Measurements from ENCODE around the gene SHC4.

SHC4 gene

DNA sequence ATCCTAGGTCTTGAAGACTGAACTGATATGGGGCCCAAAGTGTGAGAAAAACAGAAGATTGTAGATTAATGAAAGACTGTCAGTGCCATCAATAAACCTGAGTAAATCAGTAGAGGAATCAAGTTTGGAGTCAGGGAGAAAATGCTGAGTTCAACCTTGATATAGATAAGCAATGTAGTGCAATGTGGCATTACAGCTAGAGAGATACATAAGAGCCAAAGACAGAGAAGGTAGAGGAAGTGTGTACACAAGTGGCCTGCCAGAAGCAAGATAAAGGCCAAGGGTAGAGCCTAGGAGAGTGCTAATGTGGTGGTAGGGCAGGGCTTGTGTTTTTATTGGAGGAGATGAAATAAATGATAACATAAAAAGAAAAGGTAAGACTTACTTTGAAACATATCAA lies 111.8 kb downstream of the SHC4 start:
- H3K27ac Mint-ChIP-seq, result no peak overlapping the region
- H3K4me1 Mint-ChIP-seq, result no peaks in the 10 kb centered on the region
- no peaks in the 10 kb centered on the region for H3K36me3 Mint-ChIP-seq
- no peak overlapping the region for H3K4me3 Mint-ChIP-seq
- ATAC-seq (replicated peaks), result no peak
- DNase-seq, result no peak
- no peaks in the 10 kb centered on the region for H3K9me3 Mint-ChIP-seq
- H3K27me3 Mint-ChIP-seq, result peaks cover 6 to 18% of the 10 kb centered on the region in 2 donors

DNA sequence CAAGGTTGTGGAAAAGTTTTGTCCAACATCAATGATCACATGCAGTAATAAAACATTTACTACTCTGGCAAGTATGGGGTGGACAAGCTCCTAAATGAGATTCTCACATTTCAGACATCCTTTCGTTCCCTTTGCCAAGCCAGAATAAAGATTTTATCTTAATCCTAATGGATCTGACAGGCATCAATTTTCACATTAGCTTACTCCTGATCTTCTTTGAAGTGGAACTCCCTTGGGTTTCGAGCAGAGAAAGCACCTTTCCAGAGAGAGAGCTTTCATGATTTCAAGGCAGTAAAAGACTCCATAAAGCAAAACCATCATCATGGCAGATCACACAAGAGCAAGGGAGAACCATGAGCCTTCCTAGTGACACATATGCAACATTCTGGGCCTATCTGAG lies 113.1 kb downstream of the SHC4 start:
- H3K4me1 Mint-ChIP-seq, result no peaks in the 10 kb centered on the region
- no peak overlapping the region for H3K27ac Mint-ChIP-seq
- ATAC-seq (replicated peaks), result no peak
- H3K9me3 Mint-ChIP-seq, result no peaks in the 10 kb centered on the region
- no peaks in the 10 kb centered on the region for H3K36me3 Mint-ChIP-seq
- H3K27me3 Mint-ChIP-seq, result peaks cover 6 to 18% of the 10 kb centered on the region in 2 donors
- H3K4me3 Mint-ChIP-seq, result no peak overlapping the region
- DNase-seq, result no peak

DNA sequence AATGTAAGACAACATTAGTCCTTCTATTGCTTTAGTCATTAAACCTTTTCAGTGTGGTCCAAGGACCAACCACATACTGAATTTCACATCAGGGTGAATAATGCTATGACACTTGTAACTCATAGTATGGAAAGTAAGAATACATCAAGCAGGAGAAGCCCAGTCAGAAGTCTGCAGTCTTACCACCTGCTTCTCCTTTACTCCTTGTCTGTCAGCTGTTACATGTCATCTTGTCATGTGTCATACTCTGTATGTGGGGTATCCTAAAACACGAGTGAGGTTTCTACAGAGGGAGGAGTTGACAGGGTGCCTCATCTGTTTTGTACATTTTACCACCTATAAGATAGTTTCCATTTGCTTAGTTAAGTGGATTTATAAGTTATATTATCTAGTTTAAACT lies 118.6 kb downstream of the SHC4 start:
- DNase-seq (no peak), ATAC-seq (replicated peaks) (no peak)
- Mint-ChIP-seq H3K4me3 (no peak overlapping the region), H3K36me3 (no peaks in the 10 kb centered on the region), H3K4me1 (no peaks in the 10 kb centered on the region), H3K9me3 (peaks cover 6 to 9% of the 10 kb centered on the region in 2 donors), H3K27me3 (peaks cover 6 to 7% of the 10 kb centered on the region in 2 donors), H3K27ac (no peak overlapping the region)

DNA sequence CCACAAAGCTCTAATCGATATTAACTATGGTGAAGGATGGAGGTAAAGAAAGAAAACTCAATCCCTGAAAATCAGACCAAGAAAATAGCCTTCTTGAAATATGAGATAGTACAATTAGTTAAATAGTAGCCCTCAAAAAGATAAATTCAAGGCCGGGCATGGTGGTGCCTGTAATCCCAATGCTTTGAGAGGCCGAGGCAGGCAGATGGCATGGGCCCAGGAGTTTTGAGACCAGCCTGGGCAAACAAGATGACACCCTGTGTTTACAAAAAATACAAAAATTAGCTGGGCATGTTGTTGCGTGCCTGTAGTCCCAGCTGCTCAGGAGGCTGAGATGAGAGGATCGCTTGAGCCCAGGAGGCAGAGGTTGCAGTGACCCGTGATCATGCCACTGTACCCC lies 121.2 kb downstream of the SHC4 start:
- Mint-ChIP-seq H3K9me3 (peaks cover 6 to 9% of the 10 kb centered on the region in 2 donors), H3K27me3 (peaks cover 3 to 6% of the 10 kb centered on the region in 2 donors), H3K27ac (no peak overlapping the region), H3K36me3 (no peaks in the 10 kb centered on the region), H3K4me1 (no peaks in the 10 kb centered on the region), H3K4me3 (no peak overlapping the region)
- DNase-seq, result no peak
- ATAC-seq (replicated peaks), result no peak

DNA sequence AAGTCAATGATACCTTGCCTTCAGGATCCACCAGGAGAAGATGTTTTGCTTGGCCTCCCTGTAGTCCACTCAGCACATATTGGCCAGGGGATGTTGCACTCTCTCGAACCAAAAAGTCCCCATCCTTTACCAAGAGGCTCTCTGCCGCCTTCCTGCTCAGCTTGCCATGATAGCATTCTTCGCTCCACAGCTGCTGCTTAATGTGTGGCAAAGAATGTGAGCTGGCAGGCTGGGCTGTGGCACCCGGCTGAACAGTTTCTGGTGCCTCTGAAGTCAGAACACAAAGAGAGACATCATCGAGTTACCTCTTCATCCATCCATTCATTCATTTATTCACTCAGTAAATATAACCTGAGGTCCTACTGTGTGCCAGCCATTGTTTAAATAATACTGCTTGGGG lies 129.0 kb downstream of the SHC4 start:
- DNase-seq (no peak), ATAC-seq (replicated peaks) (no peak)
- no peaks in the 10 kb centered on the region for H3K4me1 Mint-ChIP-seq
- H3K27me3 Mint-ChIP-seq, result peaks cover 18 to 27% of the 10 kb centered on the region in 2 donors
- H3K36me3 Mint-ChIP-seq, result peaks cover 0 to 7% of the 10 kb centered on the region in 2 donors
- H3K4me3 Mint-ChIP-seq, result no peak overlapping the region
- no peak overlapping the region for H3K27ac Mint-ChIP-seq
- H3K9me3 Mint-ChIP-seq, result peaks cover 15% of the 10 kb centered on the region in 2 donors

DNA sequence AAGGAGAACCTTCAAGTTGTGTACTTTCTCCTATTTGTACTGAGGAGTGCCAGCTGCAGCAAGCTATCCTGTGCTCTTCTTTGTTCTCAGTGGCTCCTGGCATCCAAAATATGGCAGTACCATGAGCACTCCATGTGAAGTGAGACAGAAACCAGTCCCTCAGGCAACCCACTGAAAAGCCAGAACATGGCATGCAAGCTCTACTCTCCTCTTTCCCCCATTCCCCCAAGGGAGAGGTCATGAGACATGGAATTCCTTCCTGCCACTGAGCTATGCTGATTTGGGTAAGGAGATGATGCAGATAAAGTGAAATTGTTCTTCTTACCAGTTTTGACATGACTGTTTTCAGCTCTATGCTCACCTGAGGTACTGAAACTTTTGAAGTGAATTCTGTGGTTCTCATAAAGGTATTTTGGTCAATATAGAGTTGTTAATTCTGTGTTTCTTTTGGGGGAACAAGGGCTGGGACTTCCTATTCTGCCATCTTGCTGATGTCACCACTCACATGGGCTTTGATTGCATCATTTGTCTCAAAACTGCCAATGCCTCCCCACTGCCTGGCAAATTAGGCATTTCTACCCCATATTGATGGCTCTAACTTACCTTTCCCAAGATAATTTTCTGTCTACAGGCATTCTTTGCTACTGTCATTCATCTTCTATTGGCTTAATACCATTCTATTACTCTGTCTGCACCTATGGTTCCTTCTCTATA lies 130.0 kb downstream of the SHC4 start:
- H3K9me3 Mint-ChIP-seq, result peaks cover 15% of the 10 kb centered on the region in 2 donors
- peaks cover 18 to 27% of the 10 kb centered on the region in 2 donors for H3K27me3 Mint-ChIP-seq
- no peak overlapping the region for H3K27ac Mint-ChIP-seq
- ATAC-seq (replicated peaks) (no peak), DNase-seq (no peak)
- no peaks in the 10 kb centered on the region for H3K4me1 Mint-ChIP-seq
- no peak overlapping the region for H3K4me3 Mint-ChIP-seq
- peaks cover 0 to 7% of the 10 kb centered on the region in 2 donors for H3K36me3 Mint-ChIP-seq

DNA sequence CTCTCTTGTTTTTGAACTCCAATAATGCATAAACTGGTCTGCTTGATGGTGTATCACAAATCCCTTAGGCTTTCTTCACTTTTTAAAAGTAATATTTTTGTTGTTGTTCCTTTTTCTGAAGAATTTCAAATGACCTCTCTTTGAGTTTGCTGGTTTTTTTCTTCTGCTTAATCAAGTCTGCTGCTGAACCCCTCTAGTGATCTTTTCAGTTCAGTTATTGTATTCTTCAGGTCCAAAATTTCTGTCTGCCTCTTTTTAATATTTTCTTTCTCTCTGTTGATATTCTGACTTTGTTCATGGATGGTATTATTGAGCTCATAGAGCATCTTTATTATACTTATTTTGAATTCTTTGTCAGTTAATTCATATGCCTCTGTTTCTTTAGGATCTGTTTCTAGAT lies 131.1 kb downstream of the SHC4 start:
- peaks cover 13 to 25% of the 10 kb centered on the region in 2 donors for H3K27me3 Mint-ChIP-seq
- ATAC-seq (replicated peaks), result no peak

DNA sequence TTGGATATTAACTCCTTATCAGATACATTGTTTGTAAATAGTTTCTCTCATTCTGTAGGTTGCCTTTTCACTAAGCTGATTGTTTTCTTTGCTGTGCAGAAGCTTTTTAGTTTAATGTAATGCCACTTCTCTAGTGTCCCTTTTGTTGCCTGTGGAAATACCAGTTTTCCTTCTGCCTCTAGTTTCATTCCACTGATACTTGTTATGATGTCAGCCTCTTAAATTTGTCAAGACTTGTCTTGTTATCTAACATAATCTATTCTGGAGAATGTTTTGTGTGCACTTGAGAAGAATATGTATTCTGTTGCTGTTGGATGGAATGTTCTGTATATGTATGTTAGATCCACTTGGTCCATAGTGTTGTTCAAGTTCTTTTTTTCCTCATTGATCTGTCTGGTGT lies 134.8 kb downstream of the SHC4 start:
- Mint-ChIP-seq H3K4me1 (no peaks in the 10 kb centered on the region), H3K9me3 (peaks cover 12 to 15% of the 10 kb centered on the region in 2 donors), H3K4me3 (no peak overlapping the region), H3K27me3 (peaks cover 12 to 13% of the 10 kb centered on the region in 2 donors), H3K27ac (no peak overlapping the region), H3K36me3 (peaks cover 0 to 7% of the 10 kb centered on the region in 2 donors)
- ATAC-seq (replicated peaks) (no peak), DNase-seq (no peak)

More for the DNA sequence above, 131.1 kb downstream of the SHC4 start:
- Mint-ChIP-seq H3K9me3 (peaks cover 15% of the 10 kb centered on the region in 2 donors), H3K4me3 (no peak overlapping the region), H3K4me1 (no peaks in the 10 kb centered on the region), H3K27ac (no peak overlapping the region), H3K36me3 (peaks cover 0 to 7% of the 10 kb centered on the region in 2 donors)
- DNase-seq, result no peak

DNA sequence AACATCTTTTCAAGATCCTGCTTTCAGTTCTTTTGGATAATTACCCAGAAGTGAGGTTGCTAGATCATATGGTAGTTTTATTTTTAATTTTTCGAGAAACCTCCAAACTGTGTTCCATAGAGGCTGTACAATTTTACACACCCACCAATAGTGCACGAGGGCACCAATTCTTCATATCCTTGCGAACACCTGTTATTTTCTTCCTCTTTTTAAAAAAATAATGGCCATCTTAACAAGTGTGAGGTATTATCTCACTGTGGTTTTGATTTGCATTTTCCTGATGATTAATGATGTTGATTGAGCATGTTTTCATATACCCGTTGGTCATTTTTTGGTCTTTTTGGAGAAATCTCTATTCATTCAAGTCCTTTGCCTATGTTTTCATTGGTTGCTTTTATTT lies 135.2 kb downstream of the SHC4 start:
- Mint-ChIP-seq H3K4me3 (no peak overlapping the region), H3K36me3 (peaks cover 0 to 7% of the 10 kb centered on the region in 2 donors), H3K27ac (no peak overlapping the region), H3K4me1 (no peaks in the 10 kb centered on the region), H3K27me3 (peaks cover 10 to 11% of the 10 kb centered on the region in 2 donors), H3K9me3 (peaks cover 10 to 14% of the 10 kb centered on the region in 2 donors)
- ATAC-seq (replicated peaks) (no peak), DNase-seq (no peak)

DNA sequence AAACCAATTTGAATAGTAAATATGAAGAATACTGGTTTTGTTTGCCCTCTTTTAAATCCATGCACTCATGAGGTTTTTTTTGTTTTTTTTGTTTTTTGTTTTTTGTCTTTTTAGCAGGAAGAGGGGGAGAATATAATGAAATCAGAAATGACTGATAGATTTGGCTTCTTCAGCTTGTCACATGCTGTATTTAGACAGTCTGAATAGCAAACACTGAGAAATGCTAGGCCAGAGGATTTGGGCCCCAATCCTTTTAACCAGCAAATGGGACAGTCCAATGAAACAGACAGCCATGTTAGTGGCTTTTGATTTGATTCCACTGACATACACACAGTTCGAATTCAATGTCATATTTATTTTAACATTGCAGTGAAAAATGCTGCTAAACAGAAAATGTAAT lies 138.6 kb downstream of the SHC4 start:
- Mint-ChIP-seq H3K9me3 (no peaks in the 10 kb centered on the region), H3K27ac (no peak overlapping the region), H3K4me1 (no peaks in the 10 kb centered on the region), H3K27me3 (peaks cover under 1 to 13% of the 10 kb centered on the region in 2 donors), H3K36me3 (no peaks in the 10 kb centered on the region), H3K4me3 (no peak overlapping the region)
- DNase-seq (no peak), ATAC-seq (replicated peaks) (no peak)

DNA sequence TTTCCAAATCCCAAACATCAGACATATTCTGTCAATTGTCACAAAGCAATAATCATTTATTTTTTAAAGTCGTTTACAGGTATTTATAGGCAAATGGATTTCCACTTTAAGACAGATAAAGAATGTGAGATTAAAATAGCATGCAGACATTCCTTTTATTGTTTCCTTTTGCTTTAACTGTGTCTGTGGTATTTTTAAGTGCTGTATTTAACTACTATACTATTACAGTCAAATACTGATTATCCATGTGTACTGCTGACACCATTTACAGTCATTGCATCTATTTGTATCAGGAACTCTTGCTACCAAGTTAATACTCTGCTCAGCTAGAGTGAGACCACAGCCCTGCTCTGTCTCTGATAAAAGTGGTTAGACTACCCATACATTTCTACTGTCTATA lies 140.0 kb downstream of the SHC4 start:
- ATAC-seq (replicated peaks) (no peak), DNase-seq (no peak)
- Mint-ChIP-seq H3K4me3 (no peak overlapping the region), H3K27me3 (peaks cover 0 to 13% of the 10 kb centered on the region in 2 donors), H3K36me3 (no peaks in the 10 kb centered on the region), H3K4me1 (no peaks in the 10 kb centered on the region), H3K9me3 (no peaks in the 10 kb centered on the region), H3K27ac (no peak overlapping the region)

DNA sequence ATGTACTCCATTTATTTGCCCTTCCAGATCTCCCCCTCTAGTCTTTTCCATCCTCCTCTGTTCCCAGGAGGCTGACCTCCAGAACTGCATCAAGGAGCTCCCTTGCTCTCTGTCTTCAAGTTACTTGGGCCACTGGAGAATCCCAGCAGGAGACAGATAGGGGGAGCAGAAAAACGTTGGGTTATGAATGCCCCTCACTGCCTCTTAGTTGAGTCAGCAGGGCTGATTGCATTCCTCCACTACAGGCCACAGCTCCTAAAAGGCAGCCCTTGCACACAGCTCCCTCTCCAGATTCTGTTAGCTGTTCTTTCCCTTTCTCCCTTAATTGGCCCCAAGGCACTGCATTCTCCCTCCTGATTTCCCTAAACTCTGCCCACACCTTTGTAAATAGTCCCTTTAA lies 140.5 kb downstream of the SHC4 start:
- ATAC-seq (replicated peaks) (no peak), DNase-seq (no peak)
- H3K4me3 Mint-ChIP-seq, result no peak overlapping the region
- no peaks in the 10 kb centered on the region for H3K9me3 Mint-ChIP-seq
- H3K36me3 Mint-ChIP-seq, result no peaks in the 10 kb centered on the region
- H3K27ac Mint-ChIP-seq, result no peak overlapping the region
- no peaks in the 10 kb centered on the region for H3K4me1 Mint-ChIP-seq
- peaks cover 0 to 13% of the 10 kb centered on the region in 2 donors for H3K27me3 Mint-ChIP-seq

DNA sequence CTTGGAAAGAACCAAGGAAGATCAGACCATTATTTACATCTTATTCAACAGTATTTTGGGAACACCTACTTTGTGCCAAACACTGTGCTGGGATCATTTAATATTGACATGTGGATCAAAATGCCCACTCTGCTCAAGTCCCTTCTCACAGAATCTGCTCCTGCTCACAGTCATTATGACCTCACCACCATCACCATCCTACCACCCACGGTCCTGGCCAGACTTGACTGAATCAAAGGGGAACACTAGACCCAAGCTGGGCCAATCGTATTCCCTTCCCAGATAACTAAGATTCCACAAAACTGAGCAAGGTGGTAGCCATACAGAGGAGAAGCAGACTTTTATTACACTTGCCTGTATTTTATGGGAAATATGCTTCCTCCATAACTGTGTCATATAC lies 149.4 kb downstream of the SHC4 start:
- Mint-ChIP-seq H3K4me3 (no peak overlapping the region), H3K4me1 (peaks cover 13 to 15% of the 10 kb centered on the region in 2 donors), H3K9me3 (no peaks in the 10 kb centered on the region), H3K27ac (no peak overlapping the region), H3K36me3 (no peaks in the 10 kb centered on the region), H3K27me3 (peaks cover 12 to 15% of the 10 kb centered on the region in 2 donors)
- DNase-seq (no peak), ATAC-seq (replicated peaks) (no peak)

DNA sequence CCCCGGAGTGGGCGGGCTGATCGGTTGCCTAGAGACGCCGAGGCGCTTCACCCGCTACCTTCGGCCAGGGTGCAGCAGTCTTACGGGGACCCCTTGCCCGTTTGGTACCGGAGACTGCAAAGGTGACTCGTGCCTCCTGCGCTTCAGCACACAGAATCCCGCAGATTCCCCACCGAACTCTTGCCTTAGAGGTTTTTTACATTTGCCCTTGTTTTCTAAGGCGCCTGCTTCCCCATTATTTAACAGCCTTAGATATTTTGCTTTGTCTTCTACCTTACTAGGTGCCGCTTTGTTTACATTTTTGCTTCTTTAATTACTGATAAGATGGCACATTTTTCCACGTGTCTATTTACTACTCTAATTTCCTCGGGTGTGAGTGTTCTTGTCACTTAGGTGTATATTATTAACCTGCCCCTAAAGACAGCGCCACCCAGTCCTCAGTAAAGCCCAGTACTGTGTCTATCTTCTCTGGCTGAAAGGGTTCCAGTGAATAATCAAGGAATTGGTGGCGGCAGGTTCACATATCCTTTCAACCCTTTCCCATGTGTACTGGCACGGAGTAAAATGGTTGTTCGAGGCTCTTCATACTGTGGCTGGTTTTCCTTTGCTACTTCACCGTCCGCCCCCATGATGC lies 152.3 kb downstream of the SHC4 start:
- DNase-seq (no peak), ATAC-seq (replicated peaks) (no peak)
- Mint-ChIP-seq H3K4me1 (peaks cover 18 to 23% of the 10 kb centered on the region in 2 donors), H3K9me3 (no peaks in the 10 kb centered on the region), H3K36me3 (no peaks in the 10 kb centered on the region), H3K4me3 (peak overlapping the region; percentile 98 to 99), H3K27ac (peak overlapping the region; percentile 21), H3K27me3 (peaks cover 12 to 15% of the 10 kb centered on the region in 2 donors)
